ENCODE measurements around the gene OTUD4.
A peak's percentile ranks its signal among the peaks of the same experiment; 100 is the strongest.

DNA sequence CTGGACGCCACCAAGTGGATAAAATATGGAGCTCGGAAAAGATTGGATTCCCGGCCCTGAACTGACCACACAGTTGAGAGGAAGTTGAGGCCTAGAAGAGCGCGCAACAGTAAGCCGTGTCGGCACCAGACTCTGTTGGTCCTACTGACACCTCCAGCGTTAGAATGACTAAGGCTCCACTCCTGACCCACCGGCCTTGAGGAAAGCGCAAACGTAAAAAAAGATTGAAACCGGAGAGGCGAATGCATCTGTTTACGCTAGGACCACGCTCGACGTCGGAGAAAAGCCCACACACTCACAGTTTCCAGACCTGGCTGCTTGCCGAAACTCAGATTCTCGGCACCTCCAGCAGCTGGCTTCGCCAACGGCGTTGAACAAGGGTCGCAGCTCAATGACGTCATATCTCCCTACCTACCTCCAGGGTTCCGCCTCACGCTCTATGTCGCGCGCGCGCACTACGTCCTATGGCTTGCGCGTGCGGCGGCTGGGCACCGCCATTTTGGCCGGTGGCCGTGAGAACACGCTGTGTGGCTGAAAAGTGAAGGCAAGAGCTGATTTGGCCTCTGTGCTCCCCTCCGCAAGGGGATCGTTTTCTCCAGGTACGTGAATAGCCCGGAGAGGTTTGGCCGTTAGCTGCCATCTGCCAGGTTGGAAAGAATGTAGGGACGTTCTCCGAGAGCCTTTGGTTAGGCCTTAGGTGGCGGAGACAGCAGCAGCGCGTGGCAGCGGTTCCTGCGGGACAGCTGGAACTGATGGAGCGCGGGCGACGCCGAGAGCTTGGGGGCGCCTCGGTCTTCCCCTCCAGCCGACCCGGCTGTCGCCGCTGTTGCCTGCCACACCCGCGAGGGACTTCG is 82.3 kb downstream of the OTUD4 start, which contains the start of the genes ABCE1 and ANAPC10:
- TF ChIP-seq CTCF (IDR thresholded peaks at IDR 0.05 in 2 of 3, conservative IDR thresholded peaks at IDR 0.05 in 1 of 3; ENCODE audit: insufficient read depth in 2 of 3, low read depth in 1 of 3, low read length in 3 of 3) (peak; percentile 18 to 39 (median 28); a peak in 2 of 6 replicates), ELF4 (CRISPR knock-in tag; IDR thresholded peaks at IDR 0.05) (no peak), TBP (optimal IDR thresholded peaks at IDR 0.05; ENCODE audit: low read depth, low read length) (peak; percentile 90), HDAC6 (IDR thresholded peaks at IDR 0.05; ENCODE audit: low read depth, low read length) (no peak), BCLAF1 (IDR thresholded peaks at IDR 0.05; ENCODE audit: borderline replicate concordance in 1 of 2, control insufficient read depth in 1 of 2, low read depth in 2 of 2, low read length in 1 of 2) (no peak), GABPA (tag; conservative IDR thresholded peaks at IDR 0.05; ENCODE audit: low read depth) (peak; percentile 55), NFE2L1 (tag; IDR thresholded peaks at IDR 0.05; ENCODE audit: borderline replicate concordance, low read depth) (no peak)
- TF ChIP-seq, protein P1, sequence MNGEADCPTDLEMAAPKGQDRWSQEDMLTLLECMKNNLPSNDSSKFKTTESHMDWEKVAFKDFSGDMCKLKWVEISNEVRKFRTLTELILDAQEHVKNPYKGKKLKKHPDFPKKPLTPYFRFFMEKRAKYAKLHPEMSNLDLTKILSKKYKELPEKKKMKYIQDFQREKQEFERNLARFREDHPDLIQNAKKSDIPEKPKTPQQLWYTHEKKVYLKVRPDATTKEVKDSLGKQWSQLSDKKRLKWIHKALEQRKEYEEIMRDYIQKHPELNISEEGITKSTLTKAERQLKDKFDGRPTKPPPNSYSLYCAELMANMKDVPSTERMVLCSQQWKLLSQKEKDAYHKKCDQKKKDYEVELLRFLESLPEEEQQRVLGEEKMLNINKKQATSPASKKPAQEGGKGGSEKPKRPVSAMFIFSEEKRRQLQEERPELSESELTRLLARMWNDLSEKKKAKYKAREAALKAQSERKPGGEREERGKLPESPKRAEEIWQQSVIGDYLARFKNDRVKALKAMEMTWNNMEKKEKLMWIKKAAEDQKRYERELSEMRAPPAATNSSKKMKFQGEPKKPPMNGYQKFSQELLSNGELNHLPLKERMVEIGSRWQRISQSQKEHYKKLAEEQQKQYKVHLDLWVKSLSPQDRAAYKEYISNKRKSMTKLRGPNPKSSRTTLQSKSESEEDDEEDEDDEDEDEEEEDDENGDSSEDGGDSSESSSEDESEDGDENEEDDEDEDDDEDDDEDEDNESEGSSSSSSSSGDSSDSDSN (IDR thresholded peaks at IDR 0.05; ENCODE audit: borderline replicate concordance in 1 of 2, low read depth in 2 of 2, low read length in 2 of 2), result peak in 1 of 2 experiments; percentile 56; a peak in 1 of 4 replicates

Data from K562 (cell line).